Inflammatory macrophage treated with lipopolysaccharide for 1 hour (primary cell): ENCODE data around the gene CACNG7.

Experiments
- DNase-seq, 2 donors: peaks; one replicate each; pipeline ENCODE4 v3.0.0-alpha.2; 2020 to 2022

The CACNG7 gene

DNA sequence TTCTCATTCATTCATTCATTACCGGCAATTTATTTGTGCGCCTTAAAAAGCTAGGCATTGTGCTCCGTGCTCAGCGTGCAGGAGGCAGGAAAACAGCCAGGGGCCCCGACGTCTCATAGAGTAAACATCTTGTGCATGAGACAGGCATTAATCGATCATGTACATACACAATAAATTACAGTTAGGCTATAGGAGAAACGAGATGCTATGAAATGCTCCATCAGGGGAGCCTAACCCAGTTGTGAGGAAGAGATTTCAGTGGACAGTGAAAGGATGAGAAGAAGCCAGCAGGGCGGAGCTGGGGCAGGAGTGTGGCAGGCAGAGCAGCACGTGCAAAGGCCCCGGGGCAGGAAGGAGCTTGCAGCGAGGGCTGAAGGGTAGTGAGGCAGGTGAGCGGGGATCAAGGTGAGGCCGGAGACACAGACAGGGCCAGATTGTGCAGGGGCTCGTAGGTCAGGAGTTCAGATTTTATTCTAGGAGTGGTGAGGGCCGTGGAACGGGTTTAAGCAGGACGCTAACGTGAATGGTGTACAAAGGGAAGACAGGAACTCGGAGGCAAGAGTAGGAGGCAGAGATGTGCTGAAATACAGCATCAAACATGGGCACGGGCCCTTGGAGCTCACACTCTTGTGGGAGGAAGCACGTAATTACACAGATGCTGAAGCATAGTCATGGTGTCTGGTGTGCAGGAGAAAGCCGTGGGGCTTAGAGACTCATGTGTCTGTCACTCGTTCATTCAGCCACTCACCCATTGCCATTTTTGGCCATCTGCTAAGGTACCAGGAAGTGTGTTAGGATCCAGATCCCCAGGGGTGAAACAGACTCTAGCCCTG is 74.6 kb downstream of the CACNG7 start:
- DNase-seq: no peak

DNA sequence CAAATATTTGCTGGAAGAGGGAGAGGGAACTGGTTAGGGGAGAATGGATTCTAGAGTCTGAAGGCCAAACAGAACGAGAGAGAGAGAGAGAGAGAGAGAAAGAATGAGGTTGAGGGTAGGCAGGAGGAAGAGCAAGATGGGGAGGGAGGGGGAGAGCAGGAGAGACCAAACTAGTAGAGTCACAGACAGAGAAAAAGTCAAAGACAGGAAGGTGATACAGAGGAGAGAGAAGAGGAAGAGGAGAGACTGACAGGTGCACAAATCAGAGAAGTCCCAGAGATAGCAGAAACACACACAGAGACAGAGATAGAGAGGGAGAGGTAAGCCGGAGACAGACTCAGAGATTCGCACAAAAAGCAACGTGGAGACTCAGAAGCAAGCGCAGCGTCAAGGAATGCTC is 76.8 kb downstream of the CACNG7 start:
- DNase-seq: no peak

DNA sequence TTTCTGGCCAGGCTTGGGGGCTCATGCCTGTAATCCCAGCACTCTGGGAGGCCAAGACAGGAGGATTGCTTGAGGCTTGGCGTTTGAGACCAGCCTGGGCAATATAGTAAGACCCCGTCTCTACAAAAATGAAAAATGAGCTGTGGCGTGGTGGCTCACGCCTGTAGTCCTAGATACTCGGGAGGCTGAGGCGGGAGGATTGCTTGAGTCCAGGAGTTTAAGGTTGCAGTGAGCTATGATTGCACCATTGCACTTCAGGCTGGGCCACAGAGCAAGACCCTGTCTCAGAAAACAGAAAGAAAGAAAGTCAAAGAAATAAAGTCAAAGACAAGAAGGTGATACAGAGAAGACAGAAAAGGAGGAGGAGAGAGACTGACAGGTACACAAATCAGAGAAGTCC is 79.9 kb downstream of the CACNG7 start:
- no peak for DNase-seq

DNA sequence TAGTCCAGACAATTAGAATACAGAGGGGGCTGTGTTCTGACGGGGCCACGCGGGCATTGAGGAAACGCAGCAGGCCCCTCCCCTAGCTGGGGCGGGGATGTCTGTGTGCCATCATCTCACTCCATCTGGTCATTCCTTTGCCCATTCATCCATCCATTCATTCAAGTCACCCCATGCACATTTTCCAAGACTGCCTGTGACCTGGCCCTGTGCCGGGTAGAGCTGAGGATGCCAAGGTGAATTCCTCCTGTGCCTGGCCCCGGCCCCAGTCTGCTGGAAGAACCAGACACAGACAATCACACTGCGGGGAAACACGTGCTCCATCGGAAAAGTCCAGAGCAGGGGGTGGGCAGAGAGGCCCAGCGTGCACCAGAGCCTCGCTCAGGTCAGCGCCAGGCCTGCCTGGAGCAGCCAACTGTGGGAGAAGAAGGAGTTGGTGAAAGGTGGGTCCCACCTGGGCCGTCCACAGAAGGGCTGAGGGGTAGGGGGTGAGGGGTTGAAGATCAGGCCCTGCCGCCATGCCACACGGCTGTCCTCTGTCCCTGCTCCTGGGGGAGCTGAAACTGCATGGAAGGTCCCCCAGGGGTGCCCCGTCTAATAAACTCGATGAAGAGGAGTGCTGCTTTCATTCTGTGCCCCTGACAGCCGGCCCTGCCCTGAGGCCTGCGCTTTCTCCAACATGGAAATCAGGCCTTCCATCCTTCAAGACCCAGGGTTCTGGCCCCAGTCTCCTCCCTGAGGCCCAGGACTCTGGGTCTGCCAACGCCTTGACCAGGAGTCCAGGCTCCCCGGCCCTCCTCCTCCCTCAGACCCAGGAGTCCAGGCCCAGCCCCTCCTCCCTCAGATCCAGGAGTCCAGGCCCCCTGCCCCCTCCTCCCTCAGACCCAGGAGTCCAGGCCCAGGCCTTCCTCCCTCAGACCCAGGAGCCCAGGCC is 80.8 kb downstream of the CACNG7 start:
- DNase-seq: no peak

DNA sequence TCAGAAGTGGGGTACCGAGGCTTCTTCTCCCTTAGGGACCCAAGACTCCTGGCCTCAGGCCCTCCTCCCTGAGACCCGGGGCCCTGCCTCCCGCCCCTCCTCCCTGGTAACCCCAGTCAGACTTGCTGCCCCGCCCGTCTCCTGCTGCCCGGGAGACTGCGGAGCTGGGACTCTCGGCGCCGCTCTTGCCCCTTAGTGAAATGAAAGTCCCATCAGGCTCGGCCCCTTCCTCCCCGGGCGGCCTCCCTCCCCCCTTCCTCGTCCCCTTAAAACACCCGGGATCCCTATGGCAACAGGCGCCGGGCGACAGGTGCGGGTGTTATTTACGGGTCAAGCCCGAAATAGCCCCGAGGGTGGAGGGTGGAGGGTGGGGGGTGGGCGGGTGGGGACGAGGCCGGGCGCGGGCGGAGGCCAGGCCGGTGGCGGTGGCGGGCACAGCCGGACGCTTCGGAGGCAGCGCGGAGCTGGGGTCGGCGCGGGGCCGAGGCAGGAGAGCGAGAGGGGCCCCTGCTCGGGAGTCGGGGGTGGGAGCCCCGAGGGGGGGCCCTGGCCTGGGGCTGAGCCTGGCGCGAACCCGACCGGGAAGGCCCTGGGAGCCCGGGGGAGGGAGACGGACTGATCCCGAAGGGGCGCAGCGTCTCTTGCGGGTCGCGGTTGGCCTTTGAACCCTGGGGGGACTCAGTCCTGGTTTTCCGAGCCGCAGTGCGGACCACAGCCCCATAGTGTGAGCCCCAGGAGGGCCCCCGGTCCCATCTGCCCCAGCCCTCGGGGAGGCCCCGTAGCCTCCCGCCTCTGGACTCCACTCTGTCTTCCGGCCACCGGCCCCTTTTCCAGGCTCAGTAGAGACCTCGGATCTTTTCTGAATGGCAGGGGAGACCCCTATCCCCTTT is 82.4 kb downstream of the CACNG7 start, which contains the start of gene CACNG6:
CACNG6 (plus strand) TSS at position 414 of the 890 bp plus-strand sequence. CDS start 1,241 bp downstream, outside the sequence.
- DNase-seq: no peak

DNA sequence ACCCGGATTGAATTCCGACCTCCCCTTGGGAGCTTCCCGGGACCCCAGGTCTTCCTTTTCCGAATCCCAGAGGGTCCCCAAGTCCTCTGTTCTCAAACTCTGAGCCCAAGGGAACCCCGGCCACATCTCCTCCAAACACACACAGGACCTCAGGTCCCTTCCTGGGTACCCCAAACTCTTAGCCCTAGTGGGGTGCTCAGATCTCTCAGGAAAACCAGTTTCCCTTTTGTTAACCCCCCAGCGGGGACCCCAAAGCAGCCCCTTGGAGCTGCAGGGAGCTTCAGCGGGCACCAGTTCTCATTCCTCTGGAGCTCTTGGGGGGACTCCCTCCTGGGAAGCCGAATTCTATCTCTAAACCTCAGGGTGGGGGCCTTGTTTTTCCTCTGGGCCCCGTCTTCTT is 83.1 kb downstream of the CACNG7 start:
- no peak for DNase-seq

DNA sequence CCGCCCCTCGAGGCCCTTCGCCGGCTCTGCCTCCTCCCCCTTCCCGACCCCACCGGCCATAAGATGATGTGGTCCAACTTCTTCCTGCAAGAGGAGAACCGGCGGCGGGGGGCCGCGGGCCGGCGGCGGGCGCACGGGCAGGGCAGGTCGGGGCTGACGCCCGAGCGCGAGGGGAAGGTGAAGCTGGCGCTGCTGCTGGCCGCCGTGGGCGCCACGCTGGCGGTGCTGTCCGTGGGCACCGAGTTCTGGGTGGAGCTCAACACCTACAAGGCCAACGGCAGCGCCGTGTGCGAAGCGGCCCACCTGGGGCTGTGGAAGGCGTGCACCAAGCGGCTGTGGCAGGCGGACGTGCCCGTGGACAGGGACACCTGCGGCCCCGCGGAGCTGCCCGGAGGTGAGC is 83.7 kb downstream of the CACNG7 start:
- DNase-seq: no peak

DNA sequence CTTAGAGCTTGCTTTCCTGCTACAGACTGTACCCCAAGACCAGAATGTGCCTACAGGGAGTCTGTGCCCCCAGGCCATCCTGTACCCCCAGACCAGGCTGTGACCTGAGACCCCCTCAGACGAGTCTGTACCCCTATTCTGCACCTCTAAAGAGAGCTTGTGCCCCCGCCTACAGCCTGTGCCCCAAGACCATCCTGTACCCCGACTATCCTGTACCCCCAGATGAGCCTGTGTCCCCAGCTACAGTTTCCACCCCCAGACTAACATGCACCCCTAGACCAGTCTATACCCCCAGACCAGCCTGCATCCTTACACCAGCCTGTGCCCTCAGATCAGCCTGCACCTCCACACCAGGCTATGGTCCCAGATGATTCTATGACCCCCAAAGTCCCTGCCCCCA is 84.4 kb downstream of the CACNG7 start:
- no peak for DNase-seq
